Activated B cell treated with CpG ODN at 0.5 μM for 24 hours (primary cell): ENCODE data around the gene COL23A1. TPM values are rescaled to one million over a fixed set of nuclear protein-coding genes. Genes with fewer than 3 reads are reported as not detected.

Experiments used
- ATAC-seq: fragments of 200-7000 bp; cut with Tn5 transposase; one replicate; pipeline ENCODE4 v1.10.0; 2021; ENCODE audit warnings: low read depth, mild to moderate bottlenecking, moderate library complexity
- CTCF ChIA-PET: fragments of 350-600 bp; sonication (Branson Sonifier 250); formaldehyde crosslinking; loops from one replicate; lab custom pipeline; 2021; ENCODE audit warnings: antibody characterized with exemption; lab: Charles Lee
- POLR2A ChIA-PET: fragments of 350-600 bp; sonication (Branson Sonifier 250); formaldehyde crosslinking; loops from one replicate; lab custom pipeline; 2021; ENCODE audit warnings: antibody characterized with exemption; lab: Charles Lee
- DNase-seq: peaks from one replicate; pipeline ENCODE4 v3.0.0; 2022
- H3K27ac Mint-ChIP-seq: one replicate; pipeline ENCODE4 v1.8.0; 2020; ENCODE audit warnings: mixed read lengths
- H3K27me3 Mint-ChIP-seq: one replicate; pipeline ENCODE4 v1.8.0; 2021; ENCODE audit warnings: mixed read lengths
- H3K36me3 Mint-ChIP-seq: one replicate; pipeline ENCODE4 v1.8.0; 2021; ENCODE audit warnings: low read depth, mixed read lengths
- H3K4me1 Mint-ChIP-seq: one replicate; pipeline ENCODE4 v1.8.0; 2021; ENCODE audit warnings: mixed read lengths
- H3K4me3 Mint-ChIP-seq: one replicate; pipeline ENCODE4 v1.8.0; 2020; ENCODE audit warnings: mild to moderate bottlenecking, mixed read lengths
- H3K9me3 Mint-ChIP-seq: one replicate; pipeline ENCODE4 v1.8.0; 2020; ENCODE audit warnings: mixed read lengths
- CTCF ChIP-seq: fragments of 200-600 bp; IDR thresholded peaks from one replicate; pipeline ENCODE4 v1.8.0; 2022; ENCODE audit warnings: antibody characterized with exemption, mild to moderate bottlenecking
- intact Hi-C: fragments of 100-400 bp; cut with micrococcal nuclease; formaldehyde crosslinking; loops from one replicate; pipeline ENCODE4 v1.15.1; 2024
- total RNA-seq: library from RNA; stranded (reverse); gene quantifications from 2 replicates; pipeline ENCODE4 v1.2.3, GENCODE V29; 2022

Gene COL23A1
- total RNA-seq, 1 donor from 2014 or later: not detected

GRCh38 chr5:178328826-178329730 lies 261.1 kb downstream of the COL23A1 start:
- Mint-ChIP-seq H3K9me3 (no peaks in the 10 kb centered on the region), H3K36me3 (no peaks in the 10 kb centered on the region), H3K4me1 (peaks cover 13% of the 10 kb centered on the region), H3K27me3 (peaks cover 7% of the 10 kb centered on the region), H3K4me3 (no peak overlapping the region), H3K27ac (no peak overlapping the region)
- intact Hi-C loops: no loop called here
- POLR2A ChIA-PET: no interaction called here
- ATAC-seq (no peak), DNase-seq (no peak)
- TF ChIP-seq CTCF: no peak
- CTCF ChIA-PET: no interaction called here

- H3K4me1 Mint-ChIP-seq: peaks cover 21% of the 10 kb centered on the region
- no peaks in the 10 kb centered on the region for H3K9me3 Mint-ChIP-seq
- ATAC-seq: no peak
- intact Hi-C loops: no loop called here
- H3K4me3 Mint-ChIP-seq: no peak overlapping the region
- ChIA-PET CTCF (no interaction called here), POLR2A (no interaction called here)
- TF ChIP-seq CTCF: no peak
- peaks cover 9% of the 10 kb centered on the region for H3K27me3 Mint-ChIP-seq
- H3K36me3 Mint-ChIP-seq: no peaks in the 10 kb centered on the region
- no peak overlapping the region for H3K27ac Mint-ChIP-seq
- DNase-seq: no peak
Measured at GRCh38 chr5:178327931-178328711, 262.1 kb downstream of the COL23A1 start.

GRCh38 chr5:178327446-178327845 lies 262.7 kb downstream of the COL23A1 start:
- ChIA-PET CTCF (no interaction called here), POLR2A (no interaction called here)
- Mint-ChIP-seq H3K9me3 (no peaks in the 10 kb centered on the region), H3K36me3 (no peaks in the 10 kb centered on the region), H3K4me3 (no peak overlapping the region), H3K4me1 (peaks cover 21% of the 10 kb centered on the region), H3K27ac (no peak overlapping the region), H3K27me3 (peaks cover 9% of the 10 kb centered on the region)
- no peak for TF ChIP-seq CTCF
- intact Hi-C loops: no loop called here
- no peak for ATAC-seq
- no peak for DNase-seq

GRCh38 chr5:178326374-178326715 lies 263.8 kb downstream of the COL23A1 start:
- Mint-ChIP-seq H3K36me3 (no peaks in the 10 kb centered on the region), H3K4me3 (no peak overlapping the region), H3K4me1 (peaks cover 21% of the 10 kb centered on the region), H3K27ac (no peak overlapping the region), H3K27me3 (peaks cover 9% of the 10 kb centered on the region), H3K9me3 (no peaks in the 10 kb centered on the region)
- POLR2A ChIA-PET: interaction anchor here (0.7 kb wide), 1 partner anchor 475 kb away, joined by 3 read pairs; no protein-coding TSS in a partner anchor
- CTCF ChIA-PET: no interaction called here
- DNase-seq (no peak), ATAC-seq (no peak)
- no peak for TF ChIP-seq CTCF
- intact Hi-C loops: no loop called here
